GM23338 (cell line): Measurements from ENCODE around the gene GRM5.

Source experiments
- CREB1 ChIP-seq: fragments of 250-450 bp; sonication (Bioruptor Pico); IDR thresholded peaks from 2 replicates; pipeline ENCODE4 v1.5.0; 2020; ENCODE audit warnings: low read depth, mild to moderate bottlenecking, moderate library complexity
- CTCF ChIP-seq, 2 experiments: fragments of 200-600 bp in 1 of 2; sonication (generic) in 1 of 2; conservative IDR thresholded peaks; 2 replicates each; pipeline versions ENCODE4 v1.5.1 to v1.6.1; 2016 to 2017; ENCODE audit warnings: antibody characterized with exemption in 2 of 2, low read depth in 2 of 2, mild to moderate bottlenecking in 2 of 2, moderate library complexity in 1 of 2
- EZH2 ChIP-seq: fragments of 200-600 bp; sonication (generic); IDR thresholded peaks from one replicate; pipeline ENCODE4 v1.8.0; 2017; ENCODE audit warnings: antibody characterized with exemption, mild to moderate bottlenecking, low read depth; ENCODE audit not compliant: unreplicated experiment
- EZH2phosphoT487 ChIP-seq: fragments of 200-600 bp; sonication (generic); IDR thresholded peaks from one replicate; pipeline ENCODE4 v1.8.1; 2018; ENCODE audit warnings: antibody characterized with exemption; ENCODE audit not compliant: unreplicated experiment
- POLR2AphosphoS5 ChIP-seq: IDR thresholded peaks from 2 replicates; pipeline ENCODE4 v1.6.1; 2016; ENCODE audit warnings: antibody characterized with exemption, low read depth
- REST ChIP-seq: IDR thresholded peaks from one replicate; pipeline ENCODE4 v1.6.1; 2018; ENCODE audit warnings: antibody characterized with exemption; ENCODE audit not compliant: unreplicated experiment
- ZNF331 ChIP-seq: fragments of 250-450 bp; sonication (Bioruptor Pico); IDR thresholded peaks from 2 replicates; pipeline ENCODE4 v1.5.0; 2020; ENCODE audit warnings: low read depth, mild to moderate bottlenecking, moderate library complexity

GRCh38 chr11:88790182-88790581 lies 275.6 kb downstream of the GRM5 start:
- TF ChIP-seq ZNF331 (no peak), CTCF (conservative IDR thresholded peaks at IDR 0.05; ENCODE audit: low read depth in 2 of 2) (no peak), POLR2AphosphoS5 (no peak), CREB1 (CRISPR knock-in tag) (no peak), REST (no peak), EZH2phosphoT487 (no peak), EZH2 (no peak)
